Trophoblast cell (in vitro differentiated cells and primary cell): Measurements from ENCODE around the gene COL18A1.

Experiments
- DNase-seq, 2 donors: peaks; one replicate each; pipeline ENCODE4 v3.0.0-alpha.2; 2016
- H2AFZ ChIP-seq: 2 replicates; pipeline ENCODE4 v1.6.1; 2013; ENCODE audit warnings: low read length, moderate library complexity, mild to moderate bottlenecking; ENCODE audit not compliant: insufficient read depth, poor library complexity
- H2AK5ac ChIP-seq: 2 replicates; pipeline ENCODE4 v1.6.1; 2013; ENCODE audit warnings: mild to moderate bottlenecking, low read length
- H2BK120ac ChIP-seq: 2 replicates; pipeline ENCODE4 v1.6.1; 2013; ENCODE audit warnings: low read length, mild to moderate bottlenecking, moderate library complexity; ENCODE audit not compliant: insufficient read depth, poor library complexity
- H2BK12ac ChIP-seq: 2 replicates; pipeline ENCODE4 v1.6.1; 2013; ENCODE audit warnings: mild to moderate bottlenecking, low read length, moderate library complexity
- H2BK5ac ChIP-seq: 2 replicates; pipeline ENCODE4 v1.6.1; 2013; ENCODE audit warnings: low read length, low read depth, moderate library complexity, mild to moderate bottlenecking; ENCODE audit not compliant: poor library complexity
- H3K14ac ChIP-seq: 2 replicates; pipeline ENCODE4 v1.6.1; 2013; ENCODE audit warnings: mild to moderate bottlenecking, low read length
- H3K18ac ChIP-seq: 2 replicates; pipeline ENCODE4 v1.6.1; 2013; ENCODE audit warnings: mild to moderate bottlenecking, low read length
- H3K23ac ChIP-seq: 2 replicates; pipeline ENCODE4 v1.6.1; 2013; ENCODE audit warnings: low read length
- H3K27ac ChIP-seq: 2 replicates; pipeline ENCODE4 v1.5.1; 2013; ENCODE audit warnings: low read depth, mild to moderate bottlenecking, inconsistent platforms, low read length, moderate library complexity
- H3K27me3 ChIP-seq: 2 replicates; pipeline ENCODE4 v1.6.1; 2013; ENCODE audit warnings: inconsistent platforms, mild to moderate bottlenecking, low read length, moderate library complexity; ENCODE audit not compliant: insufficient read depth
- H3K36me3 ChIP-seq, 2 experiments: 1 replicate in 1 of 2; 2 replicates in 1 of 2; pipeline ENCODE4 v1.6.1; 2013; ENCODE audit warnings: low read length in 2 of 2, mild to moderate bottlenecking in 2 of 2, moderate library complexity in 1 of 2; ENCODE audit not compliant: insufficient read depth in 2 of 2, control insufficient read depth in 1 of 2
- H3K4ac ChIP-seq: 2 replicates; pipeline ENCODE4 v1.6.1; 2013; ENCODE audit warnings: low read depth, mild to moderate bottlenecking, low read length, moderate library complexity
- H3K4me1 ChIP-seq, 2 experiments: 1 replicate in 1 of 2; 2 replicates in 1 of 2; pipeline ENCODE4 v1.6.1; 2013; ENCODE audit warnings: low read length in 2 of 2, mild to moderate bottlenecking in 2 of 2, moderate library complexity in 1 of 2; ENCODE audit not compliant: insufficient read depth in 2 of 2, control insufficient read depth in 1 of 2
- H3K4me2 ChIP-seq: 2 replicates; pipeline ENCODE4 v1.6.1; 2013; ENCODE audit warnings: inconsistent platforms, mild to moderate bottlenecking, low read length, moderate library complexity
- H3K4me3 ChIP-seq: 2 replicates; pipeline ENCODE4 v1.5.1; 2013; ENCODE audit warnings: mild to moderate bottlenecking, low read depth, low read length, inconsistent platforms
- H3K79me1 ChIP-seq: one replicate; pipeline ENCODE4 v1.6.1; 2013; ENCODE audit warnings: low read length
- H3K79me2 ChIP-seq: 2 replicates; pipeline ENCODE4 v1.6.1; 2013; ENCODE audit warnings: low read length, mild to moderate bottlenecking; ENCODE audit not compliant: control insufficient read depth, insufficient read depth, poor library complexity
- H3K9ac ChIP-seq: 2 replicates; pipeline ENCODE4 v1.6.1; 2013; ENCODE audit warnings: mild to moderate bottlenecking, low read length
- H3K9me3 ChIP-seq: 2 replicates; pipeline ENCODE4 v1.6.1; 2013; ENCODE audit warnings: low read depth, mild to moderate bottlenecking, control low read depth, inconsistent platforms, low read length; ENCODE audit not compliant: insufficient read depth
- H4K12ac ChIP-seq: 2 replicates; pipeline ENCODE4 v1.6.1; 2013; ENCODE audit warnings: low read depth, mild to moderate bottlenecking, low read length, moderate library complexity
- H4K8ac ChIP-seq: 2 replicates; pipeline ENCODE4 v1.6.1; 2013; ENCODE audit warnings: low read depth, mild to moderate bottlenecking, low read length, moderate library complexity
- H4K91ac ChIP-seq: one replicate; pipeline ENCODE4 v1.6.1; 2013; ENCODE audit warnings: low read depth, mild to moderate bottlenecking, low read length, moderate library complexity
- WGBS: extraction: QIAGEN DNeasy Blood & Tissue Kit; methylation state at CpG from one replicate; pipeline ENCODE4 v1.1.7; 2013; ENCODE audit warnings: missing lambda C conversion rate; ENCODE audit not compliant: insufficient read length, insufficient coverage; ENCODE audit errors: extremely low coverage; 5-methylcytosine and 5-hydroxymethylcytosine counted together

The COL18A1 gene

DNA sequence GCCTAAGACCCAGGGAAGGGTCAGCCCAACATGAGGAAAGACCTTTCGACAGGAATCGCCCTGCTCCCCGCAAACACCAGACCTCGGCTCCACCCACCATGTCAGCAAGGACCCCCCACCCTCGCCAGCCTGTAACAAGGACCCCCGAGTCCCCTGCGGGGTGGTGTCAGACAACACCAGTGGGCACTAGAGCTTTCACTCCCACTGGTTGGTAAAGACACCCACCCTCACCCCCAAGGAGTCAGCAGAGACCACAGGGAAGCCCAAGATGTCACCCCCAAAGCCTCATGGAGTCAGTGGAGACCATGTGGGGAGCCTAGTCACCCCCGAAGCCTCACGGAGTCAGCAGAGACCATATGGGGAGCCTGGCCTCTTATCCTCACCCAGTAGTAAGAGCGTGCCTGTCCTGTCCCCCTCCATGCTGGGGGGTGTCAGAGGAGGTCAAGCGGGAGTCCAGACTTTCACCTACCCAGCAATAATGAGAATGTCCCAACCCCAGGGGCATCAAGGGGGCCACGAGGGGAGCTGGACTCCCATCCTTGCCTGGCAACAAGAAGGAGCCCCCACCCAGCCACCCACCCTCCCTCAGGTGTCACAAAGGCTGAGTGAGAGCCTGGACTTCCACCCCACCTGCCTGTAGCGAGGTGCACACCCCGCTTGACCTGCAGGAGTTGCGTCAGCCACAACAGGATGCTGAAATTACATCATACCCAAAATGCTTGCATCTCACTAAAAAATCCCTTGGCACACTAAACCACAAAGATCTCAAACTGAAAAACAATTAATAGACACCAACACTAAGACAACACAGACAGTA lies 112.5 kb downstream of the COL18A1 start:
- H3K9ac ChIP-seq = no peak overlapping the region
- H2BK12ac ChIP-seq = no peak overlapping the region
- H3K79me1 ChIP-seq = peaks cover 9% of the 10 kb centered on the region
- H3K14ac ChIP-seq = no peak overlapping the region
- H3K27ac ChIP-seq = no peak overlapping the region
- H2AK5ac ChIP-seq = no peak overlapping the region
- H4K12ac ChIP-seq = no peak overlapping the region
- no peak for DNase-seq
- no peak overlapping the region for H4K8ac ChIP-seq
- no peak overlapping the region for H4K91ac ChIP-seq
- no peak overlapping the region for H3K4me2 ChIP-seq
- no CpG with 5 or more reads among the region's 15 CpGs for WGBS
- H2AFZ ChIP-seq = no peak overlapping the region
- no peaks in the 10 kb centered on the region for H3K79me2 ChIP-seq
- no peak overlapping the region for H3K4ac ChIP-seq
- peaks cover 7% of the 10 kb centered on the region for H3K9me3 ChIP-seq
- H3K4me1 ChIP-seq = peaks cover 13 to 14% of the 10 kb centered on the region in 2 experiments
- no peak overlapping the region for H3K4me3 ChIP-seq
- H3K18ac ChIP-seq = no peak overlapping the region
- H3K36me3 ChIP-seq = peaks cover 28 to 36% of the 10 kb centered on the region in 2 experiments
- no peaks in the 10 kb centered on the region for H3K27me3 ChIP-seq
- H2BK120ac ChIP-seq = no peak overlapping the region
- H2BK5ac ChIP-seq = no peak overlapping the region
- H3K23ac ChIP-seq = no peak overlapping the region

DNA sequence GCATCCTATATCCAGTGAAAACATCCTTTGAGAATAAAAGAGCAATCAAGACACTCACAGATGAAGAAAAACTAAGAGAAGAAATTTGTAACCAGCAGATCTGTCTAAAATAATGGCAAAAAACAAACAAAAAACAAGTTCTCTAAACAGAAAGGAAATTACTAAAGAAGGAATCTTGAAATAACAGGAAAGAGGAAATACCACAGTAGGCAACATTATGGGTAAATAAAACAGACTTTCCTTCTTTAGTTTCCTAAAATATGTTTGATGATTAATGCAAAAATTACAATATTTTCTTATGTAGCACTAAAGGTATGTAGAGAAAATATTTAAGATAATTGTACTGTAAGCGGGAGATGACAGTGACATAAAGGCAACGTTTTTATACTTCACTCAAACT lies 113.8 kb downstream of the COL18A1 start:
- Histone ChIP-seq H3K9ac (no peak overlapping the region), H2BK5ac (no peak overlapping the region), H3K23ac (no peak overlapping the region), H4K8ac (no peak overlapping the region), H3K79me2 (no peaks in the 10 kb centered on the region), H2BK120ac (no peak overlapping the region), H3K36me3 (peaks cover 23 to 28% of the 10 kb centered on the region in 2 experiments), H3K4ac (no peak overlapping the region), H3K4me1 (peaks cover 13 to 14% of the 10 kb centered on the region in 2 experiments), H2BK12ac (no peak overlapping the region), H3K9me3 (peaks cover 11% of the 10 kb centered on the region), H4K91ac (no peak overlapping the region), H3K14ac (no peak overlapping the region), H3K4me2 (no peak overlapping the region), H3K18ac (no peak overlapping the region), H3K27ac (no peak overlapping the region), H3K4me3 (no peak overlapping the region), H2AFZ (no peak overlapping the region), H4K12ac (no peak overlapping the region), H3K79me1 (peaks cover 9% of the 10 kb centered on the region), H2AK5ac (no peak overlapping the region), H3K27me3 (no peaks in the 10 kb centered on the region)
- DNase-seq = peak in 1 of 2 donors; percentile 22
- no CpG with 5 or more reads among the region's 2 CpGs for WGBS

DNA sequence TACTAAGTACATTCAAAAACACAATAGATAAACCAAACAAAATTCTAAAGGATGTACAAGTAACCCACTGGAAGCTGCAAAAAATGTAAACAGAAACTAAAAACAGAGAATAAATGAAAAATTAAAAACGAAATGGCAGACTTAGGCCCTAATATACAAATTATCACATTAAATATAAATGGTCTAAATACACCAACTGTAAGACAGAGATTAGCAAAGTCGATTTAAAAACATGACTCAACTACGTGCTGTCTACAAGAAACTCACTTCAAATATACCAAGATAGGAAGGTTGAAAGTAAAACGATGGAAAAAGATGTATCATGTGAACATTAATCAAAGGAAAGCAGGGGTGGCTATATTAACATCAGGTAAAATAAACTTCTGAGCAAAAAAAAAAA lies 114.2 kb downstream of the COL18A1 start:
- Histone ChIP-seq H3K23ac (no peak overlapping the region), H2BK120ac (no peak overlapping the region), H2BK5ac (no peak overlapping the region), H3K79me1 (peaks cover 9% of the 10 kb centered on the region), H2BK12ac (no peak overlapping the region), H2AK5ac (no peak overlapping the region), H4K12ac (no peak overlapping the region), H3K9me3 (peaks cover 13% of the 10 kb centered on the region), H3K27ac (no peak overlapping the region), H3K18ac (no peak overlapping the region), H3K4me3 (no peak overlapping the region), H3K9ac (no peak overlapping the region), H2AFZ (no peak overlapping the region), H3K36me3 (peaks cover 21 to 24% of the 10 kb centered on the region in 2 experiments), H3K79me2 (no peaks in the 10 kb centered on the region), H3K4me2 (no peak overlapping the region), H4K8ac (no peak overlapping the region), H3K4ac (no peak overlapping the region), H4K91ac (no peak overlapping the region), H3K27me3 (no peaks in the 10 kb centered on the region), H3K14ac (no peak overlapping the region), H3K4me1 (peaks cover 13 to 14% of the 10 kb centered on the region in 2 experiments)
- no peak for DNase-seq
- WGBS = no CpG with 5 or more reads among the region's 4 CpGs

DNA sequence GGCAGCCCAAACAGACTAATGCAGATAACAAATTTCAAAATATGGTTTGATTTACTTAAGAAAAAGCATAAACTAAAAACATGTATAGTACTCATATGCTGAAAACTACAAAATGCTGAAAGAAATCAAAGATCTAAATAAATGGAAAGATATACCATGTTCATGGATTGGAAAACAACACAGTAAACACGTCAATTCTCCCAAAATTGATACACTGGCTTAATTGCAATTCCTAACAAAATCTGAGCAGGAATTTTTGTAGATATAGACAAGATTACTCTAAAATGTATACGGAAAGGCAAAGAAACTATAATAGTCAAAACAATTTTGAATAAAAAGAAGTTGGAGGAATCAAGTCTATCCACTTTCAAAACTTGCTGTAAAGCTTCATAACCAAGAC lies 116.3 kb downstream of the COL18A1 start:
- no CpG with 5 or more reads among the region's 2 CpGs for WGBS
- H3K27me3 ChIP-seq = no peaks in the 10 kb centered on the region
- H2AFZ ChIP-seq = no peak overlapping the region
- peaks cover 13% of the 10 kb centered on the region for H3K9me3 ChIP-seq
- no peak overlapping the region for H2AK5ac ChIP-seq
- H3K9ac ChIP-seq = no peak overlapping the region
- H3K4ac ChIP-seq = no peak overlapping the region
- H3K79me2 ChIP-seq = no peaks in the 10 kb centered on the region
- H3K14ac ChIP-seq = no peak overlapping the region
- no peak overlapping the region for H4K12ac ChIP-seq
- no peak overlapping the region for H2BK12ac ChIP-seq
- no peak overlapping the region for H3K27ac ChIP-seq
- H3K36me3 ChIP-seq = peaks cover 24 to 25% of the 10 kb centered on the region in 2 experiments
- H3K18ac ChIP-seq = no peak overlapping the region
- H3K4me1 ChIP-seq = peaks cover 2 to 3% of the 10 kb centered on the region in 2 experiments
- H2BK5ac ChIP-seq = no peak overlapping the region
- peaks cover 1% of the 10 kb centered on the region for H3K79me1 ChIP-seq
- H4K91ac ChIP-seq = no peak overlapping the region
- no peak overlapping the region for H3K4me3 ChIP-seq
- DNase-seq = no peak
- H3K23ac ChIP-seq = no peak overlapping the region
- no peak overlapping the region for H3K4me2 ChIP-seq
- H4K8ac ChIP-seq = no peak overlapping the region
- H2BK120ac ChIP-seq = no peak overlapping the region
